Activated T-cell treated with anti-CD3 and anti-CD28 coated beads for 24 hours (primary cell): ENCODE measurements around the gene NOTCH4.

ENCODE experiments used
- DNase-seq: peaks from one replicate; pipeline ENCODE4 v3.0.0-alpha.2; 2020; ENCODE audit warnings: low read depth

NOTCH4 gene

GRCh38 chr6:32181148-32181702 lies 42.6 kb downstream of the NOTCH4 start:
- no peak for DNase-seq

GRCh38 chr6:32179766-32180405 lies 44.0 kb downstream of the NOTCH4 start:
- no peak for DNase-seq

DNA sequence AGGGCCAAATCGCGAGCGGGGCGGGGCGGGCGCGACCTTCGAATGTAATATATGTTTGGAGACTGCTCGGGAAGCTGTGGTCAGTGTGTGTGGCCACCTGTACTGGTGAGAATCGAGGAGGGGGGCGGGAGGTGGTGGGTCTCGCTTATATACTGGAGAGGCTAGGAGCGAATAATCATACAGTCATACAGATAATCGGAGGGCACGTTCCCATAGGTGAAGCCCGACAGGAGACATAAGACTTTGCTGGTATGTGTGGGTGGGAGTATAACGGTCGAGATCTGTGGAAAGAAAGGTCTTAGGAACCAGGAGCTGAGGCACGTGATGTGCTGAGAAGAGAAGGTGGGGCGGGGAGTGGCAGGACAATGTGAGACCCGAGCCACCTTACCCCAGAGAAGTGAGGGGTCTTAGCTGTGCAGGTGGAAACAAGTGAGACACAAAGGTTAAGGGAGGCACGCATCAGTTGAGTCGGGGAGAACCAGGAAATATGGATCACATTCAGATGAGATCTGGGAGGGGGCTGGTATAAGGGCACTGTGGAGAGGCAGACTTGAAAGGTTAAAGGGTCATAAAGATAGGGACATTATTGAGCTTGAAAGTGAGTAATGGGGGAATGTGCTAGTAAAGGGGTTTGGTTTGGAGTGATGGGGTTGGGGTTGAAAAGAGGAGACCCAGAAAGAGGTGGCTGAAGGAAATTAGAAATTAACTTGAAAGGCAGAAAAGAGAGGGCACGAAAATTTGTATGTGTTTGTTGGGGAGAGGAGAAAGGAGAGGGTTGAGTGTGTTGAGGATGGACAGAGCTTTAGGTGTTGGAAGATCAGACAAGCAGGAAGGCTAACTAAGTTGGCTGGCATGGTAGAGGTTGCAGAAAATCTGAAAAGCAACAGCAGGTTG lies 45.1 kb downstream of the NOTCH4 start:
- DNase-seq = no peak

DNA sequence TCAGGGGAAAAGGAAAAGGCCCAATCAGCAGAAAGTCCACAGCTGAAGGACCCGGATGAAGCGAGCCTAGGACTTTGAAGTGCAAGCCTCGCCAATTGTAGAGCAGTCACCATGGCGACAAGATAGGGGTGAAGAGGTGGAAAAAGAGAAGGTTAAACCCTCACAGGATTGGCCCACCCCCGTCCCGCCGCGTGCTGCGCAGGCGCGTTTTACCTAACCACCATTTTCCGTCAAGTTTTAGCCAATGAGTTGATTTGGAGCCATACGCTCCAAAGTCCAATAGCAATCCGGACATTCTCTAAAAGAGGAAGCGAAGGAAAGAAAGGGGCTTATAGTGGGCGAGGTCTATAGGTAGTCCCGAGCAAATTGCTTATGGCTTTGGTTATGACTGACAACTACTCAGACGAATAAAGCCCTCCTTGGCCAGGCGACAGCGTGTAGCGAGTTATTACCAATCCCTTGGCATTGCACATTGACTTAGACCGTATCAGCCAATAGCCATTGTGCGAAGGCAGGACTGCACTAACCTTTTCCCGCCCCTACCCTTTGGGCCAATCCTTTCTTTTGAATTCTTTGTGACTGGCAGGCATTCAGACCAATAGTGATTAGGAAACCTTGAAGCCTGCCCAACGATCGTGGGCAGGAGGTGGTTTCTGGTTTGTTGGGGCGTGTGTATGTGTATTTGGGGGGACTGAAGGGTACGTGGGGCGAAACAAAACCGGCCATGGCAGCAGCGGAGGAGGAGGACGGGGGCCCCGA lies 45.9 kb downstream of the NOTCH4 start, which contains the start of gene RNF5:
Gene RNF5 (plus strand): TSS at position 618 of the 759 bp plus-strand sequence. CDS start 107 bp downstream, at position 725.
- DNase-seq = peak; percentile 90

DNA sequence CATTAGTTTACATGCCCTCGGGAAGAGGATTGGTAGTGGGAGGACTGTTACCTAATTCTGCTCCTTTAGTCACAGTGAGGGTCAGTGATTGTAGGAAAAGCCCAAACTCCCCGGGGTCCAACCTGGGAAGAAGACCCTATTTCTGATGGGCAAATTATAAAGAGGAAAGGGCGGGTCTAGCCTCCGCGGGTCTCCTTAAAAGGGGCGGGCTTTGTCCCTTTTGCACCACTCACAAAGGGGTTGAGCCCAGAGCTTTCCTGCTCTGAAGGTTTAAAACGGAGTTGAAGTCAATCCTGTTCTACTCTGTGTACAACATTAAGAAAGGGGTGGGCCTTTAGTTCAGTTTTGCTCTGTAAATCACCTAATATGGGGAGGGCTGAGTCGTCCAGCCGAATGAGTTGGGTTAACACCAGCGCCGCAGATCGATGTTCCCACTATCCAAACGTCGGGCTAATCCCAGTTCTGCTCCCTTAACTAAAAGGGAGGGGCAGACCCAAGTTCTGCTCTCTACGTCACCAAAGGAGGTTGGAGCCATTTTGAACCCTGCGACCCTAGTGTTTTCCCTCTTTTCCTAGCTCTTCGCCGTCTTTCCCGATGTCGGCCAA lies 46.6 kb downstream of the NOTCH4 start:
- DNase-seq = no peak

GRCh38 chr6:32176476-32177182 lies 47.2 kb downstream of the NOTCH4 start:
- no peak for DNase-seq

GRCh38 chr6:32175711-32176475 lies 48.0 kb downstream of the NOTCH4 start, which contains the start of gene AGPAT1:
Gene AGPAT1, minus strand, starts transcription at chr6:32176084. Its CDS starts 4,588 bp downstream, at chr6:32171496.
- DNase-seq = peak; percentile 95

DNA sequence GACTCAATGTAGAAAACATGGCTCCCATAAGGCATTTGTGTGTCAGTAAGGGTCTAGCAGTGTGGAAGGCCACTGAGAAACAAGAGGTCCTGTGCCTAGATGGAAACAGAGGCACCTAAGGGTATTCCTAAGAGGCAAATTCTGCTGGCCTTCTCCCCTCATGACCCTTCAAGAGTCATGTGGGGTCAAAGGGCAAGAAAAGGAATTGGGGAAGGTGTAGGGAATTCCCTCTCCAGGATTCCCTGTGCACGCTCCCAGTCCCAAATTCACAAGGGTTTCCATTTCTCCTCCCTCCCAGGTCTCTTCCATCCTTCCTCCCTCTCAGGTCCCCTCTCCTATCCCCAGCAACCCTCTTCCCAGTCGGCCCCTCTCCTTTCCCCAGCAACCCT lies 48.6 kb downstream of the NOTCH4 start:
- DNase-seq = no peak

- DNase-seq = no peak
Observed at GRCh38 chr6:32174416-32174815, 49.5 kb downstream of the NOTCH4 start.

DNA sequence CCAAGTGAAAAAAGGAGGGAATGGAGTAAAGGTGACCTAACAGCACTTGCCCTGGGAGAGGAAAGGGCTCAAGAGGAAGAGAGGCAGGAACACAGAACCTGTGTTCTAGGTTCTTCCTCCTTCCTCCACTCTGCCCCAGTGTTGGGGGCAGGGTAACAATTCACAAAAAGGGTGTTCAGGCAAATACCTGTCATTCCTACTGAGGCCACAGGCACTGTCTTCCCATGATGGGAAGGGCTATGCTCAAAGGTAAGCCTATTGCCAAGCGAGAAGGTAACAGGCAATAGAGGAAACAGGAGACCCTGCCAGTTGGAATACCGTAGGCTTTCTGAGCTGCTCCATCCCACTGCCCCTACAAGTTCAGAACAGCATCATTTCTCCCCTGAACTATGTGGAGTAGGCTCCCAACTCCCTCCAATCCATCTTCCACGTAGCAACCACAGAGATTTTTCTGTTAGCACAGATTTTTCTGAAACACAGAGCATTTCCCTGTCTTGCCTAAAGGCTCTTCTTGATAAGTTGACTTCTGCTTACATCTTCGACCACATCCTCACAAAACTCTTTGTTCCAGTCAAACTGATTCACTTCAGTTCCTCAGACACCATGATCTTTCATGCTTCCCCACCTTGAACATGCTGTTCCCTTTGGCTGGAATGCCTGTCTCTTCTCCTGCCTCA lies 50.7 kb downstream of the NOTCH4 start:
- DNase-seq = no peak

DNA sequence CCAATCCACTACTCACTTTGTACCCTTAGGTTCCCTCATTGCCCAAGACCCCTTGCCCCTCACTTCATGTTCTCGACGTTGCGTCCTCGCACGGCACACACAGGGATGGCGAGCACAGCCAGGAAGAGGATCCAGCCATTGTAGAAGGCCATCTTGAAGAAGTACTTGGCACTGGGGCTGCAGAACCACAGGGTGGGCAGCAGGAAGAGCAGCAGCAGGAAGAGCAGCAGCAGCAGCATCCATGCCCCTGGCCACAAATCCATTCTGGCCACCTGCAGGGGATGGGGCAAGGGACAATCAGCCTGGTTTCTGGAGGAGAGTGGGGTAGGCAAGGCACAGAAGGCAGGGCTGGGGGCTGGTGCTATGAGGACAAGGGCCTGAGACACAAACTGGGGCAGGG lies 52.6 kb downstream of the NOTCH4 start:
- no peak for DNase-seq

DNA sequence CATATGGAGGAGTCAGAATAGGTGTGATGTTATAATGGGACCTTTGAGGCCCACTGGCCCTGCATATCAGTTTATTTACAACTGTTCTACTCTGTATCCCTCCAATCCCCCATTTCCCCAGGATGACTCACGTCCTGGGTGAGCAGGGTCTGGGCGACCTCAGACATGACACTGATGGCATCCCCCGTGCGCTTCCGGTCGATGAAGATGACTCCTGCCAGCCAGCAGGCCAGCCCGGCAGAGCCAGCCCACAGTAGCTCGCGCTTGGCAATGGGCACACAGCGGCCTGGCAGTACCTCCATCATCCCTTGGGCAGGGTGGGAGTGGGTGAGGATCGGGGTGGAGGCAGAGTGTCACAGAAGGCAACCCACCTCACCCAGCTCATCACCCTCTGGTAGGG lies 53.6 kb downstream of the NOTCH4 start:
- DNase-seq = no peak

DNA sequence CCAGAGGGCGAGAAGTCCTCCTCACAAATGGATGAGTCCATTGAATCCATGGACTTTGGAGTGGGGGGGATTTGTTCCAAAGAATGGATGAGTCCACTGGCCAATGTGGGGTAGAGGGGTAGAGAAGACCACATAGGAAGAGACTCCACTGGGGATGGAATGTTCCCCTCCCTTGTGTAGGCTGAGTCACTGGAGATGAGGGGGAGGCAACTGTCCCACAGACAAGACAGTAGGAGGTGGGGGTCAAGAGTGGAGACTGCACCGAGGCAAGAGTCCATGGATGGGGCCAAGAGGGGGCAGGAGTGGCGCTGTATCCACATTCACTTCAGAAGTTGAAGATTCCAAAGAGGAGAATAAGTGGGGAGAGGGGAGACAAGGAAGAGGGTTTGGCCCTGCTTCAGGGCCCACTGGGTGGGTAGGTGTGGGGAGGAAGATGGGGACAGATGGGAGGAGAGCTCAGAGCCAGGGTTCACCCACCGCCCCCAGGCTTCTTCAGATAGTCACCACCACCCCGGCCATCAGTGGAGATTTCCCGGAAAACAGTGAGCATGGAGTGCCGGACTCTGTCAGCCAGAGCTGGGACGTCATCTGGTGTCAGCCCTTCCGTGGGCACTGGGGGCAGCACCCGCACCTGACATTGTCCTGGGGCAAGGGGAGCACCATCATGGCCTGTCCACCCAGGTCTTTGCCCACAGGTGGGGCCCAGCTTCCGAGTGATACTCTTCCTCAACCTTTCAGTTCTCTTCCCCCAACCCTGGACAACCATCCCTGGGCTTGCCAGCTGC lies 54.9 kb downstream of the NOTCH4 start:
- DNase-seq = no peak

- DNase-seq = no peak
Observed at GRCh38 chr6:32168350-32168749, 55.5 kb downstream of the NOTCH4 start.

DNA sequence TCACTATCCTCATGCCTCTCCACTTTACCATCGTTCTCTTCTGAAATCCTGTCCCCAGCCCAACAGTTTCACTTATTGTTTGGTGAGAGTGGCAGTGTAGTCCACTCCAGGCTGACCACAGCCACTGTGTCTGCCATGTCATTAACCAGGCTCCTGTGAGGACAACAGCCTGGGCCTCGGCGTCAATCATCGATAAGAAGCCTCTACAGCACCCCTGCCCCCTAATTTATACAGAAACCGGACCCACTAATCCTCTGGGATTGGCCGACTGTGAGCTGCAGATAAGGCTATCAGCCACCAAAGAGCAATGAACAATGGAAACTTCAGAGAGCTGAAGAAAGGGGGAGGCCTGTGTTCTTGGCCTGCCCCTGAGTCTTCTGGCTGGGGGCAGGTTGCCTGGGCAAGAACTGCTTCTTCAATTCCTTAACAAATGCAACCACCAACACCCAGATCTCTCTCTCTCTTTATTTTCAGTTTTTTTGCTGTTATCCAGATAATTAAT lies 56.1 kb downstream of the NOTCH4 start:
- no peak for DNase-seq

DNA sequence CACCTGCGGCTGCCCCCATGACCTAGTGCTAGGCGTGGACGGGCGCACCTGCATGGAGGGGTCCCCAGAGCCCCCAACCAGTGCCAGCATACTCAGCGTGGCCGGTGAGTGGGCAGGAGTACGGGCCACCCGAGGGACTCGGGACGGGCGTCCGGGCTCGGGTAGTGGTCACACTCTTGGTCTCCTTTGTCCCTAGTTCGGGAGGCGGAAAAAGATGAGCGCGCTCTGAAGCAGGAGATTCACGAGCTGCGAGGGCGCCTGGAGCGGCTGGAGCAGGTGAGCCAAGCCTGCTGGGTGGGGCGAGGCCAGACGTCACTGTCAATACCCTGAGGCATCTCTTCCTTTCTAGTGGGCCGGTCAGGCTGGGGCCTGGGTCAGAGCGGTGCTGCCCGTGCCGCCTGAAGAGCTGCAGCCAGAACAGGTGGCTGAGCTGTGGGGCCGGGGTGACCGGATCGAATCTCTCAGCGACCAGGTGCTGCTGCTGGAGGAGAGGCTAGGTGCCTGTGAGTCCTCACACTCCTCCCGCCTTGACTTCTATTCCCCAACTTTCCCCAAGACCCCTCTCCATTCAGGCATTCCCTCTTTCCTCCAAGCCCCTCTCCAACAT lies 56.6 kb downstream of the NOTCH4 start:
- no peak for DNase-seq

GRCh38 chr6:32166411-32167061 lies 57.3 kb downstream of the NOTCH4 start:
- no peak for DNase-seq

DNA sequence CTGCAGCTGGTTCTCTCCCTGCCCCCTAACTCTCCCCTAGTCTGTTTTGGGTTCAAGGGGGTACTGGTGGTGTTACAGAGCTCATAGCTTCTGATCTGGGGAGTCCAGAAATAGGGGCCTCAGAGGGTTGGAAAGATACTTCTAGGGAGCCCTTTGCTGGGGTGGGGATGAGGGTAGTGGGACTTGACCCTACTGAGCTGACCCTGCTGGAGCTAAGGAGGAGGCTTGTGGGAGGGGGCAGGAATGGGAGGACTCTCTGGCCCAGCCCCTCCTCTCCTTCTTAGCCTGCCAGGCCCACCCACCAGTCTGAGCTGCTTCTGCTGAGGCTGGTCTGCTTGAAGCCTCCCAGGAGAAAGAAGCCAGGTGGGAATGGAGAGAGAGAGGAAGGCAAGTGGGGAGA lies 59.6 kb downstream of the NOTCH4 start, which contains the start of gene EGFL8:
Gene EGFL8 (plus strand): TSS at position 301 of the 400 bp plus-strand sequence. CDS start 1,571 bp downstream, outside the sequence.
- DNase-seq = no peak
